Astrocyte of the spinal cord (primary cell): ENCODE data around the gene UGT1A8.

Source experiments
- DNase-seq: peaks from one replicate; pipeline ENCODE4 v3.0.0; 2011; ENCODE audit warnings: low read depth, low spot score
- H3K4me3 ChIP-seq: 2 replicates; pipeline ENCODE4 v1.5.1; 2011; ENCODE audit warnings: low read depth, mild to moderate bottlenecking, low read length, moderate library complexity
- in situ Hi-C: cut with HindIII; loops from 2 replicates; pipeline ENCODE4 v1.10.0; 2017; ENCODE audit warnings: low sequenced_read_pairs
- TF ChIP-seq, protein P1 (sequence below): IDR thresholded peaks from 2 replicates; pipeline ENCODE4 v1.5.1; 2012; ENCODE audit warnings: low read depth, mild to moderate bottlenecking, low read length, inconsistent platforms

Gene UGT1A8

GRCh38 chr2:233702238-233702637 is 84.8 kb downstream of the UGT1A8 start:
- in situ Hi-C loops: no loop called here
- no peak for DNase-seq
- TF ChIP-seq, protein P1, sequence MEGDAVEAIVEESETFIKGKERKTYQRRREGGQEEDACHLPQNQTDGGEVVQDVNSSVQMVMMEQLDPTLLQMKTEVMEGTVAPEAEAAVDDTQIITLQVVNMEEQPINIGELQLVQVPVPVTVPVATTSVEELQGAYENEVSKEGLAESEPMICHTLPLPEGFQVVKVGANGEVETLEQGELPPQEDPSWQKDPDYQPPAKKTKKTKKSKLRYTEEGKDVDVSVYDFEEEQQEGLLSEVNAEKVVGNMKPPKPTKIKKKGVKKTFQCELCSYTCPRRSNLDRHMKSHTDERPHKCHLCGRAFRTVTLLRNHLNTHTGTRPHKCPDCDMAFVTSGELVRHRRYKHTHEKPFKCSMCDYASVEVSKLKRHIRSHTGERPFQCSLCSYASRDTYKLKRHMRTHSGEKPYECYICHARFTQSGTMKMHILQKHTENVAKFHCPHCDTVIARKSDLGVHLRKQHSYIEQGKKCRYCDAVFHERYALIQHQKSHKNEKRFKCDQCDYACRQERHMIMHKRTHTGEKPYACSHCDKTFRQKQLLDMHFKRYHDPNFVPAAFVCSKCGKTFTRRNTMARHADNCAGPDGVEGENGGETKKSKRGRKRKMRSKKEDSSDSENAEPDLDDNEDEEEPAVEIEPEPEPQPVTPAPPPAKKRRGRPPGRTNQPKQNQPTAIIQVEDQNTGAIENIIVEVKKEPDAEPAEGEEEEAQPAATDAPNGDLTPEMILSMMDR: no peak
- H3K4me3 ChIP-seq: no peak overlapping the region

GRCh38 chr2:233705911-233706506 is 88.6 kb downstream of the UGT1A8 start:
- DNase-seq: no peak
- in situ Hi-C loops: no loop called here
- no peak overlapping the region for H3K4me3 ChIP-seq
- TF ChIP-seq, protein P1: no peak

GRCh38 chr2:233706720-233707119 is 89.3 kb downstream of the UGT1A8 start:
- H3K4me3 ChIP-seq: no peak overlapping the region

GRCh38 chr2:233707940-233708644 is 90.7 kb downstream of the UGT1A8 start:
- in situ Hi-C loops: no loop called here
- TF ChIP-seq, protein P1: no peak
- no peak overlapping the region for H3K4me3 ChIP-seq
- DNase-seq: peak; percentile 20

More at GRCh38 chr2:233706720-233707119, 89.3 kb downstream of the UGT1A8 start:
- TF ChIP-seq, protein P1: no peak
- peak; percentile 29 for DNase-seq
- in situ Hi-C loops: no loop called here

- DNase-seq: no peak
- in situ Hi-C loops: no loop called here
- no peak overlapping the region for H3K4me3 ChIP-seq
- TF ChIP-seq, protein P1: no peak
Measured at GRCh38 chr2:233708942-233709341, 91.5 kb downstream of the UGT1A8 start.

DNA sequence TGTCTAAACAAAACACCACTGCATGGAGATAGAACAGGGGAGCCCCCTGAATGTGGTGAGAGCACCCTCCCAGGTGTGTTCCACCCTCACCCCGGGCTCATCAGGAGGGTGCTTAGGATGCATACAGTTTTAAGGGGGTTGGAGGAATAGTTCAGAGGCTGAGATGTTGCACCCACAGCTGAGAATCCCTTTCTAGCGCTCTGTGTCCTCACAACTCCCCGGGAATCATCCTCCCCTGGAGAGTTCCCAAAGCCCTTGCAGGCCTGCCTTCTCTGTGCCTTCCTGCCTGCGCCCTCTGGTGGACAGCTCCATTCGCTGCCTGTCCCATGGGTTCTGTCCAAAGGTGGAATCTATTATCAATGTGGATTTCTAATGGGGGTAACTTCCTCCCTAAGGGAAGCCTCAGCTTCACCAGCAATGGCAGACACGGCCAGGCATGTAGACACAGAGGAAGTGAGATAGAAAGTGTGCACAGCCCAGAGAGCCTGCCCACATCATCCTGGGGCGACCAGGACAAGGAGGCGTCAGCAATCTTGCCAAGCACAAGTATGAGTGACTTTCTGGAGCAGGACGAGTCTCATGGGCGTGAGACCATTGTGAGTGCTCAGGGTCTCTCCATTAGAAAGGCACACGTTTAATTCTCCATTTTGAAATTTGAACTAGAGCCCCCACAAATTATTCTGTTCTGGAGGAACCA is 94.0 kb downstream of the UGT1A8 start:
- in situ Hi-C loops: no loop called here
- TF ChIP-seq, protein P1: peak; percentile 97
- peak; percentile 69 for DNase-seq
- no peak overlapping the region for H3K4me3 ChIP-seq
